Activated CD8-positive, alpha-beta memory T cell treated with anti-CD3 and anti-CD28 coated beads for 1 hour (primary cell): Measurements from ENCODE around the gene TBCK.
"Not testable (repeated sequence)": the region's sequence is repeated elsewhere in the genome, so short reads cannot be mapped to it uniquely, and the experiment has no call there.

Source experiments
- DNase-seq, 2 donors: peaks; one replicate each; pipeline ENCODE4 v3.0.0-alpha.2; 2020; ENCODE audit warnings: low read depth in 1 of 2; ENCODE audit errors: extremely low read depth in 1 of 2

TBCK gene

GRCh38 chr4:106132045-106132444, 184.0 kb downstream of the TBCK start:
- no peak for DNase-seq

GRCh38 chr4:106126062-106126461, 189.9 kb downstream of the TBCK start:
- no peak for DNase-seq

GRCh38 chr4:106119949-106120555, 196.0 kb downstream of the TBCK start:
- DNase-seq = not testable (repeated sequence)

GRCh38 chr4:106116025-106116424, 200.0 kb downstream of the TBCK start:
- DNase-seq = no peak

GRCh38 chr4:106114270-106114669, 201.7 kb downstream of the TBCK start:
- DNase-seq = no peak

DNA sequence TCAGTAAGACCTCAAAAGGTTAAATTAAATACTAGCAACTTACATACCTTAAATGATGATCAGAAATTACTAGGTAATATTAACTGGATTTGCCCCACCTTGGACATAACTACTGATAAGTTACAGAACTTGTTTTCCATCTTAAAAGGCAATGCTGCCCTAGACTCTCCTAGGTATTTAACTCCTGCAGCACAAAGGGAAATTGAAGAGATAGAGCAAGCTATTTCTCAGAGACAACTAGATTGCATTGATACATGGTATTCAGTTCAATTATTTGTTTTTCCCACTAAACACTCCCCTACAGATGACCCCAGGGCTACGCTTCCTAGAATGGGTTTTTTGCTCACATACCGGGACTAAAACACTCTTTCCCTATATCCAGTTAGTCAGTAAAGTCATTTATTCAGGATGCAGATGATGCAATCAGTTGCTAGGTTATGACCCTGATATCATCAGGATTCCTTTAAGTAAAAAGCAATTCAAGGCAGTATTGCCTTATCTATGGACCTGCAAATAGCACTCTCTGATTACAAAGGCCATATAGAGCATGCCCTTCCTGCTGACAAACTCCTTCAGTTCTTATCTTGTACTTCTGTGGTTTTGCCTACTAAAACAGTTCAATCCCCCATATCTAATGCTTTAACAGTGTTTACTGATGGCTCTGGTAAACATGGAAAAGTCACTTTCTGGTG, 204.1 kb downstream of the TBCK start:
- not testable (repeated sequence) for DNase-seq

DNA sequence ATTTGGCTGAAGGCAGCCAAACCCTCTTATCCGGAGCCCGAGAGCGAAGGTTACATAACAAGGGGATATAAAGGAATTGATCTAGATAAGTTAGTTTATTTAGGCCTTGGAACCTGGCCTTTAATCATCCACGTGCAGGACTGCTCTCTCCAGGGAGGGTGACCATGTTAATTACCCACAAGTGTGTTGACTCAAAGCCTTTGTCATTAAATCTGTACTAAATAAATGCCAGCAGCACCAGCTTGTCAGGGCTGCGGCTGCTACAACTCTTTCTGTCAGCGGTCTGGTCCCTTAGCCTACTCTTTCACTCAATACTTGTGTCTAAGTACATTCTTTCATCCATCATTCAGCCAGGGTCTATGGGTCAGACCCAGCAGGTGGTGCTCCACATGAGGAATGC, 206.1 kb downstream of the TBCK start:
- DNase-seq = no peak

DNA sequence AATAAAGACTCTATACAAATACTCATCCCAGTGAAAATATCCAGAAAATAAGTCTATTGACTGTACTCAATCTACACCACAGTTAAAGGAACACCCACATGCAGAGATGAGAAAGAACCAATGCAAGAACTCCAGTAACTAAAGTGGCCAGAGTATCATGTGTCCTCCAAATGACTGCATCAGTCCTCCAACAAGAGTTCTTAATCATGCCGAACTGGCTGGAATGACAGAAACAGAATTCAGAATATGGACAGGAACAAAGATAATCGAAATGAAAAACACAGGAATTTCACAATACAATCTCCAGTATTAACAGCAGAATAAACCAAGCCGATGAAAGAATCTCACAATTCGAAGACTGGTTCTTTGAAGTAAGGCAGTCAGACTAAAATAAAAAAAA, 210.3 kb downstream of the TBCK start:
- DNase-seq = no peak

GRCh38 chr4:106104276-106104675, 211.7 kb downstream of the TBCK start:
- no peak for DNase-seq

GRCh38 chr4:106096454-106096853, 219.6 kb downstream of the TBCK start:
- no peak for DNase-seq

DNA sequence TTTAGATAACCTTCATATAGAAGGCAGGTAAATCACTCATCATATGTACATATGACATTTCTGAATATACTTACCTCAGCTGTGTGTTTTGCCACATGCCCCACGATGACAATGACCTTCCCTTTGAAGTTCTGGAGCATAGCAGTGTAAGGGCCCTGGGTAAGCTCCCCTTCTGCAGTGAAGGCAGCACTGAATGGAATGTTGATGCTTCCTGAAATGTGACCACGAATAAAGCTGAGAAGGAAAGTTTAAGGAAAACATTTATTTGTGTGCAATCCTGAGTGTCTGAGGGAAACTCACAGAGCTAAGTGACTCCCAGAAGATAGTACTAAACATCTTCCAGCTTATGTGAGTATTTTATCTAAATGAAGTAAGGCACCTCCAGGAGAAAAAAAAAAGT, 220.6 kb downstream of the TBCK start:
- DNase-seq = no peak

DNA sequence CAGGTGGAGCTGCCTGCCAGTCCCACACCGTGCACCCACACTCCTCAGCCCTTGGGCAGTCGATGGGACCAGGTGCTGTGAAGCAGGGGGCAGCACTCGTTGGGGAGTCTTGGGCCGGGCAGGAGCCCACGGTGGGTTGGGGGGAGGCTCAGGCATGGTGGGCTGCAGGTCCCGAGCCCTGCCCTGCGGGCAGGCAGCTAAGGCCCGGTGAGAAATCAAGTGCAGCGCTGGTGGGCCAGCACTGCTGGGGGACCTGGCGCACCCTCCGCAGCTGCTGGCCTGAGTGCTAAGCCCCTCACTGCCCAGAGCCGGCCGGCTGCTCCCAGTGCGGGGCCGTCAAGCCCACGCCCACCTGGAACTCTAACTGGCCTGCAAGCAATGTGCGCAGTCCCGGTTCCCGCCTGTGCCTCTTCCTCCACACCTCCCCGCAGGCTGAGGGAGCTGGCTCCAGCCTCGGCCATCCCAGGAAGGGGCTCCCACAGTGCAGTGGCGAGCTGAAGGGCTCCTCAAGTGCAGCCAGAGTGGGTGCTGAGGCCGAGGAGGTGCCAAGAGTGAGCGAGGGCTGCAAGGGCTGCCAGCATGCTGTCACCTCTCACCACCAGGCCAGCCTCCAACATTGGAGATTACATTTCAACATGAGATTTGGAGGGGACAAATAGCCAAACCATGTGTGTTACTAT, 223.5 kb downstream of the TBCK start:
- DNase-seq = no peak

DNA sequence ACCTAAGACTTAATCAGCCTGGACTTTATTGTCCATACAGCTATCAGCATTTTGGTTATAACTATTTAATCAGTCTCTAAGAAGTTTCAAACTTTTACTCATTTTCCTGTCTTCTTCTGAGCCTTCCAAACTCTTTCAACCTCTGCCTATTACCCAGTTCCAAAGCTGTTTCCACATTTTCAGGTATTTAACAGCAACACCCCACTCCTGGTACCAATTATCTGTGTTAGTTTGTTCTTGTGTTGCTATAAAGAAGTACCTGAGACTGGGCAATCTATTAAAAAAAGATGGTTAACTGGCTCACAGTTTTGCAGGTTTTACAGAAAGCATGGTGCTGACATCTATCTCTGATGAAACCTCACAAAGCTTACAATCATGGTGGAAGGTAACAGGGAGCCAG, 225.2 kb downstream of the TBCK start:
- no peak for DNase-seq

DNA sequence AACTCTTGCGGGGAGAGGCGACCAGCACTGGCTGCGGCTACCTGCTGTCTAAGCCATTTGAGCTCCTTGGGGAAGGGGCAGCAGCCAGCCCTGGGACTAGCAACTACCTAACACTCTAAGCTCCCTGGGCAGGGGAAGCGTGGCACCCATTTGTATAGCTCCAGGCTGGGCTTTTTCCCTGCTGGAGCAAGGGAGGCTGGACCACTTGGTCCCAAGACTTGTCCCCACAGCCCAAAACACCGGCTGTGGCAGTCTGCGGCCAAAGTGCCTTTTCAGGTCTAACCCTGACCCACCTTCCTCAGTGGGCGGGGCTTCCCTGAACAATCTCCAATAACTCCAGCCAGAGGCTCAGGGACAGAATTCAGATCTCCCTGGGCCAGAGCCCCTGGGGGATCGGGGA, 232.9 kb downstream of the TBCK start:
- no peak for DNase-seq

GRCh38 chr4:106080376-106080775, 235.6 kb downstream of the TBCK start:
- DNase-seq = no peak

DNA sequence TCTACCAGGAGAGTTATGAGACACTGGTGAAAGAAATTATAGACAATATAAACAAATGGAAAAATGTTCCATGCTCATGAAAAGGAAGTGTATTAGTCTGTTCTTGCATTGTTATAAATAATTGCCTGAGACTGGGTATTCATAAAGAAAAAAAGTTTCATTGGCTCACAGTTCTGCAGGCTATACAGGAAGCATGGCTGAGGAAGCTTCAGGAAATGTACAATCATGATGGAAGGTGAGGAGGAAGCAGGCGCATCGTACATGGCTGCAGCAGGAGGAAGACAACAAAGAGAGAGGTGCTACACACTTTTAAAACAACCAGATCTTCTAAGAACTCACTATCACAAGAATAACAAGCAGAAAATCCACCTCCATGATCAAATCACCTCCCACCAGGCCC, 236.4 kb downstream of the TBCK start:
- DNase-seq = no peak

DNA sequence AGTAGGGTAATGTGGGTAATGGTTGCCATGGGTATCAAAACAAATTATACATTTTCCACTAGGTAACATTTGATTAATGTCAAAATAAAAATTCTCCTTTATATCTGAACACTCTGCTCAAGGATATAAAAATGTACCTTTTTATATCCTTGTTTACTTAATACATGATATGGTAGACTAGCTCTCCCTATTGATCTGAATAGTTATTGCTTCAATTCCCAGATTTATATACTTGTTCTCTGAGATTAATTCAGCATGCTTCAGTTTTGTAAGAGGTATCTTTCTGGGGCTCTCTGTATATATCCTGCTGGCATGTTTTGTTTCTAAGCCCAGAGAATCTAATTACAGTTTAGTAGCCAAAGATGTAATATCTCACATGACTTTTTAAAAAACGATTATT, 251.0 kb downstream of the TBCK start:
- no peak for DNase-seq

- DNase-seq = no peak
These were observed 253.0 kb downstream of the TBCK start for GRCh38 chr4:106063009-106063408.

DNA sequence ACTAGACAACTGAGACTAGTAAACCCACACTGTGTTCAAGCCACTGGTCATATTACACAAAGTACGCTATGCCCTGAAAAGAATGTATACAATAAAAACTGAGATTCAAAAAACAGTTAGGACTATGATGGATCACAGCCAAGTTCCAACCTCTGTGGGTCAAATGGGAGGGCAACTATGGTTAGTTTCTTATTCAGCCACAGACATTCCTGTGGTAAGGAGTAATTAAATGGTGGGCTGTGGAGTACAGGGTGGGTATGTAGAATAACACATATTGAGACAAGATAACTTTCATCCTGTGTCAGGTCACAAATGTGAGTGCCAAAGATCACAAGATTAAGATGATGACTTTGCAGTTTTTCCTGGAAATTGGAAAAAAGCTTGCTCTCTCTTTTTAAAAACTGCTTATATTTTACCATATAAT, 253.5 kb downstream of the TBCK start:
- no peak for DNase-seq

- no peak for DNase-seq
These were observed 257.1 kb downstream of the TBCK start for GRCh38 chr4:106058921-106059320.

DNA sequence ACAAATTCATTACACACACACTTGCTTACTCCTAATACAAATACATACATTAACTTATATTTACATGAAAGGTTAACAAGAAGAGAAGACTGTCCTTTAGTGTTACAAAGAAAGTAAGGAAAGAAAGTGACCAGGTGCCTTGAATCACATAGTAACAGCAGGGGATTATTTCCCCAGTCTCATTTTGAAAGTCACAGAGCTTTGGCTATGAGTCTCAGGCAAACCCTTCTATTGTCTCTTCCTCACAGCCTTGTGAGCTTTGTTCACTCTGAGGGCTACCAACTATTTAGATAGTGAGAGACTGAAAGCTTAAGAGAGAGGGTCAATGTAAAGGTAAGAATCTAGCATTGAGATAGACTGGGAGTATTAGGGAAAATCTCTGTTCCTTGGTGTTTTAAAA, 259.1 kb downstream of the TBCK start:
- no peak for DNase-seq

- DNase-seq = no peak
These were observed 264.5 kb downstream of the TBCK start for GRCh38 chr4:106051514-106051913.
